Measurements from ENCODE around the gene RAB25. TPM values are rescaled to one million over a fixed set of nuclear protein-coding genes. Genes with fewer than 3 reads are reported as not detected.

RAB25 gene
- total and polyA plus RNA-seq, 2 of the 13 experiments (the other 11 are each of a cell fraction or from before 2014, with no cell fraction given), result 0.20 to 0.22 TPM

DNA sequence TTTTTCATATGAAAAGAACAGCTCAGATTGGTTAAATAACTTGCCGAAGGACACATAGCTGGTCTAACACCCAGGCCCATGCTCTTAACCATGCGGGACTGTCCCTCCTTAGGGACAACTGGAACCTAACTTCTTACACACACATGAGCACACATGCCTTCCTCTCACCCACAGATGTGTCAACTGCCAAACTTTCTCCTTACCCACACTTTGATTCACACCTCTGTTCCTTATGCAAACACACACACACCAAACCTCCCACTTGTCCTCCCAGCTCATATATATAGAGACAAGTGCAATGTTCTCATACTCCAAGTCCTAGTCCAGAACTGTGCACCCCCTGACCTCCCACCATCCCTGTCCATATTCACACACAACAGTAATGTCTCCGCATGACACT, 4.3 kb downstream of the RAB25 start:
- no TSS peak for BruUV-seq (replicated peaks)
- H3K9ac ChIP-seq (ENCODE audit: insufficient read depth, low read depth, low read length), result no peak overlapping the region
- POLR2A ChIA-PET, result interaction anchor here (1.2 to 2.4 kb wide), 3 partner anchors 58 to 131 kb away, joined by 3 to 9 read pairs (median 7); partner anchors contain the start of gene KHDC4
- no peak overlapping the region for H3K4me3 ChIP-seq (replicated peaks in 1 of 3; ENCODE audit: insufficient read depth in 1 of 3, low read depth in 2 of 3, low read length in 3 of 3)
- intact Hi-C loops (cut with micrococcal nuclease; ENCODE audit: unreplicated experiment), result loop anchor here (10.0 kb wide), 1 partner anchor 60 kb away; no protein-coding TSS in a partner anchor
- in situ Hi-C loops (cut with HindIII; ENCODE audit: extremely low pct_ligation_motif_present, low pct_unique_long_range_greater_than_20kb), result loop anchor here (10.0 kb wide), 1 partner anchor 120 kb away; the partner anchor contains the start of gene RXFP4
- no peaks in the 10 kb centered on the region for H4K20me1 ChIP-seq (ENCODE audit: insufficient read depth, low read length)
- CTCF ChIA-PET (ENCODE audit: low intra/inter-chr PET ratio, low total read pairs), result no interaction called here
- H2AFZ ChIP-seq (ENCODE audit: low read length), result no peak overlapping the region
- FAIRE-seq, result no peak
- no peak for ATAC-seq
- H3K4me2 ChIP-seq (ENCODE audit: low read depth, low read length), result no peak overlapping the region
- no peaks in the 10 kb centered on the region for H3K27me3 ChIP-seq (ENCODE audit: control insufficient read depth in 1 of 2, insufficient read depth in 2 of 2, low read length in 2 of 2)
- H3K36me3 ChIP-seq (replicated peaks in 1 of 2; ENCODE audit: control insufficient read depth in 1 of 2, insufficient read depth in 2 of 2, low read length in 2 of 2), result no peaks in the 10 kb centered on the region
- no peak for TF ChIP-seq BHLHE40 (IDR thresholded peaks at IDR 0.05; ENCODE audit: low read length)
- no peak for TF ChIP-seq ZNF260 (CRISPR knock-in tag; IDR thresholded peaks at IDR 0.05; ENCODE audit: borderline replicate concordance, low read depth)
- TF ChIP-seq, protein P1, sequence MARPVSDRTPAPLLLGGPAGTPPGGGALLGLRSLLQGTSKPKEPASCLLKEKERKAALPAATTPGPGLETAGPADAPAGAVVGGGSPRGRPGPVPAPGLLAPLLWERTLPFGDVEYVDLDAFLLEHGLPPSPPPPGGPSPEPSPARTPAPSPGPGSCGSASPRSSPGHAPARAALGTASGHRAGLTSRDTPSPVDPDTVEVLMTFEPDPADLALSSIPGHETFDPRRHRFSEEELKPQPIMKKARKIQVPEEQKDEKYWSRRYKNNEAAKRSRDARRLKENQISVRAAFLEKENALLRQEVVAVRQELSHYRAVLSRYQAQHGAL (CRISPR knock-in tag; IDR thresholded peaks at IDR 0.05; ENCODE audit: not compliant biosample characterization), result no peak
- TF ChIP-seq ZNF256 (CRISPR knock-in tag; conservative IDR thresholded peaks at IDR 0.05), result no peak
- TF ChIP-seq, protein P2, sequence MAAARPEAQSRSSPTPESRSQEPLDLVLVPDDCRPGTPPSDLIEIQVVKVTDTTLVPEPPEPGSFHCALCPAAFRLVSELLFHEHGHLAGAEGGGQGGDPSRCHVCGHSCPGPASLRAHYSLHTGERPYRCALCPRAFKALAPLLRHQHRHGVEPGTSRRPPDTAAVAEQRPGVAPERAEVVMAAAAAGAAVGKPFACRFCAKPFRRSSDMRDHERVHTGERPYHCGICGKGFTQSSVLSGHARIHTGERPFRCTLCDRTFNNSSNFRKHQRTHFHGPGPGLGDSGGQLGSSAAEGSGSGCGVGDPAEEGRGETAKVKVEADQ (CRISPR knock-in tag; IDR thresholded peaks at IDR 0.05; ENCODE audit: borderline replicate concordance), result no peak
- no peak for TF ChIP-seq FOXP1 (IDR thresholded peaks at IDR 0.05)
- TF ChIP-seq FOXP1 (CRISPR knock-in tag; IDR thresholded peaks at IDR 0.05), result no peak
- TF ChIP-seq ZNF160 (CRISPR knock-in tag; IDR thresholded peaks at IDR 0.05), result no peak
- no peak for TF ChIP-seq SPEN (CRISPR knock-in tag; IDR thresholded peaks at IDR 0.05; ENCODE audit: low read depth)
- no peak for TF ChIP-seq ZBTB38 (CRISPR knock-in tag; IDR thresholded peaks at IDR 0.05)
- TF ChIP-seq SIX4 (CRISPR knock-in tag; IDR thresholded peaks at IDR 0.05), result no peak
- TF ChIP-seq SMAD1 (CRISPR knock-in tag; IDR thresholded peaks at IDR 0.05; ENCODE audit: borderline replicate concordance, low read depth), result no peak
- TF ChIP-seq TGIF2 (CRISPR knock-in tag; IDR thresholded peaks at IDR 0.05), result no peak
- no peak for TF ChIP-seq CREM (IDR thresholded peaks at IDR 0.05)
- TF ChIP-seq CREM (CRISPR knock-in tag; IDR thresholded peaks at IDR 0.05), result no peak
- no peak for TF ChIP-seq ZNF75D (CRISPR knock-in tag; IDR thresholded peaks at IDR 0.05; ENCODE audit: borderline replicate concordance)
- TF ChIP-seq POLR2G (IDR thresholded peaks at IDR 0.05; ENCODE audit: low read depth, low read length), result no peak
- TF ChIP-seq GATA4 (IDR thresholded peaks at IDR 0.05; ENCODE audit: borderline replicate concordance, low read depth), result no peak
- TF ChIP-seq ZNF317 (CRISPR knock-in tag; IDR thresholded peaks at IDR 0.05), result no peak
- WGBS (ENCODE audit: low lambda C conversion rate), result 45% methylated on average over 3 of the region's 3 CpGs
- H3K9me3 ChIP-seq (ENCODE audit: low read length), result no peaks in the 10 kb centered on the region
- H3K27ac ChIP-seq (ENCODE audit: extremely low read length, insufficient read depth, low read length), result no peak overlapping the region
- no peaks in the 10 kb centered on the region for H3K79me2 ChIP-seq (ENCODE audit: insufficient read depth, low read length)
- H3K4me1 ChIP-seq (ENCODE audit: insufficient read depth, low read length), result peaks cover 45% of the 10 kb centered on the region
- DNase-seq (ENCODE audit: low spot score), result no peak
